DMS79 (cell line): Measurements from ENCODE around the gene RAD9A.

Experiments
- DNase-seq: peaks from one replicate; lab custom pipeline; 2025; lab: John Stamatoyannopoulos, UW

Gene RAD9A

GRCh38 chr11:67428052-67429001, 36.5 kb downstream of the RAD9A start, which contains the start of gene RPS6KB2:
RPS6KB2 (plus strand) TSS chr11:67428494; CDS start chr11:67428546, 52 bp downstream.
- peak; percentile 95 for DNase-seq

GRCh38 chr11:67429038-67429668, 37.4 kb downstream of the RAD9A start:
- DNase-seq, result no peak

GRCh38 chr11:67429722-67430121, 37.9 kb downstream of the RAD9A start:
- DNase-seq, result no peak

GRCh38 chr11:67431346-67432249, 39.8 kb downstream of the RAD9A start:
- DNase-seq, result no peak

GRCh38 chr11:67432655-67433349, 41.0 kb downstream of the RAD9A start:
- no peak for DNase-seq

- no peak for DNase-seq
Measured at GRCh38 chr11:67433536-67434394, 42.0 kb downstream of the RAD9A start.

GRCh38 chr11:67434395-67434881, 42.7 kb downstream of the RAD9A start:
- DNase-seq, result no peak

GRCh38 chr11:67435031-67435726, 43.4 kb downstream of the RAD9A start:
- no peak for DNase-seq

GRCh38 chr11:67435727-67436458, 44.1 kb downstream of the RAD9A start:
- no peak for DNase-seq

- no peak for DNase-seq
Measured at GRCh38 chr11:67436459-67437081, 44.8 kb downstream of the RAD9A start.

- DNase-seq, result no peak
Measured at GRCh38 chr11:67437082-67437808, 45.5 kb downstream of the RAD9A start, which contains the start of gene PTPRCAP. PTPRCAP (minus strand) TSS chr11:67437682; CDS start chr11:67437619, 63 bp downstream.

GRCh38 chr11:67437809-67438157, 46.0 kb downstream of the RAD9A start:
- no peak for DNase-seq

GRCh38 chr11:67438158-67438902, 46.5 kb downstream of the RAD9A start:
- DNase-seq, result no peak

- no peak for DNase-seq
Measured at GRCh38 chr11:67439321-67440228, 47.8 kb downstream of the RAD9A start.

GRCh38 chr11:67440229-67441097, 48.7 kb downstream of the RAD9A start:
- no peak for DNase-seq
